GM23338 (cell line): ENCODE data around the gene DCP2. TPM values are rescaled to one million over a fixed set of nuclear protein-coding genes. Genes with fewer than 3 reads are reported as not detected.

Experiments used
- ATAC-seq: fragments of 200-7000 bp; cut with Tn5 transposase; 3 replicates; pipeline ENCODE4 v1.9.1; 2020
- DNase-seq: peaks from one replicate; pipeline ENCODE4 v3.0.0-alpha.2; 2015; ENCODE audit warnings: low spot score
- H2AFZ ChIP-seq: fragments of 200-600 bp; sonication (generic); 2 replicates; pipeline ENCODE4 v1.8.0; 2016; ENCODE audit warnings: antibody characterized with exemption, mild to moderate bottlenecking, moderate library complexity
- H3F3A ChIP-seq: fragments of 200-600 bp; sonication (generic); replicated peaks from 2 replicates; pipeline ENCODE4 v1.8.0; 2017; ENCODE audit warnings: antibody characterized with exemption, mixed run types, low read depth
- H3K27ac ChIP-seq: fragments of 200-600 bp; sonication (generic); 2 replicates; pipeline ENCODE4 v1.6.1; 2016; ENCODE audit warnings: low read depth
- H3K27me3 ChIP-seq: fragments of 200-600 bp; sonication (generic); 2 replicates; pipeline ENCODE4 v1.8.0; 2016; ENCODE audit warnings: mild to moderate bottlenecking, mixed run types, moderate library complexity; ENCODE audit not compliant: insufficient read depth
- H3K36me3 ChIP-seq: fragments of 200-600 bp; sonication (generic); 2 replicates; pipeline ENCODE4 v1.8.0; 2016; ENCODE audit warnings: mild to moderate bottlenecking; ENCODE audit not compliant: insufficient read depth
- H3K4me1 ChIP-seq: fragments of 200-600 bp; sonication (generic); 2 replicates; pipeline ENCODE4 v1.8.0; 2016; ENCODE audit warnings: mild to moderate bottlenecking, moderate library complexity; ENCODE audit not compliant: insufficient read depth
- H3K4me2 ChIP-seq: fragments of 200-600 bp; sonication (generic); 2 replicates; pipeline ENCODE4 v1.7.1; 2017; ENCODE audit warnings: mixed run types
- H3K4me3 ChIP-seq: fragments of 200-600 bp; sonication (generic); 2 replicates; pipeline ENCODE4 v1.6.1; 2016; ENCODE audit warnings: mixed run types
- H3K79me2 ChIP-seq: fragments of 200-600 bp; sonication (generic); replicated peaks from 2 replicates; pipeline ENCODE4 v1.8.0; 2017; ENCODE audit warnings: mild to moderate bottlenecking; ENCODE audit not compliant: insufficient read depth
- H3K9me2 ChIP-seq: fragments of 200-600 bp; sonication (generic); 2 replicates; pipeline ENCODE4 v1.8.0; 2017; ENCODE audit not compliant: insufficient read depth
- H4K20me1 ChIP-seq: fragments of 200-600 bp; sonication (generic); replicated peaks from 2 replicates; pipeline ENCODE4 v1.8.0; 2017; ENCODE audit warnings: mild to moderate bottlenecking; ENCODE audit not compliant: insufficient read depth
- H3K27ac Mint-ChIP-seq: 2 replicates; pipeline ENCODE4 v1.8.0; 2020; ENCODE audit warnings: inconsistent platforms, mild to moderate bottlenecking, moderate library complexity, mixed read lengths
- H3K27me3 Mint-ChIP-seq: 3 replicates; pipeline ENCODE4 v1.8.0; 2022; ENCODE audit warnings: low read depth, mild to moderate bottlenecking, moderate library complexity, mixed read lengths, inconsistent platforms; ENCODE audit not compliant: insufficient read depth, poor library complexity
- H3K36me3 Mint-ChIP-seq: 3 replicates; pipeline ENCODE4 v1.8.0; 2021; ENCODE audit warnings: low read depth, mild to moderate bottlenecking, inconsistent platforms, moderate library complexity, mixed read lengths
- H3K4me1 Mint-ChIP-seq: 3 replicates; pipeline ENCODE4 v1.8.0; 2020; ENCODE audit warnings: mild to moderate bottlenecking, inconsistent platforms, mixed read lengths
- H3K4me3 Mint-ChIP-seq: 3 replicates; pipeline ENCODE4 v1.8.0; 2021; ENCODE audit warnings: moderate library complexity, mild to moderate bottlenecking, inconsistent platforms, mixed read lengths
- H3K9me3 Mint-ChIP-seq: 3 replicates; pipeline ENCODE4 v1.8.0; 2020; ENCODE audit warnings: moderate library complexity, mild to moderate bottlenecking, inconsistent platforms, mixed read lengths
- CREB1 ChIP-seq: fragments of 250-450 bp; sonication (Bioruptor Pico); IDR thresholded peaks from 2 replicates; pipeline ENCODE4 v1.5.0; 2020; ENCODE audit warnings: low read depth, mild to moderate bottlenecking, moderate library complexity
- CTCF ChIP-seq, 2 experiments: fragments of 200-600 bp in 1 of 2; sonication (generic) in 1 of 2; conservative IDR thresholded peaks; 2 replicates each; pipeline versions ENCODE4 v1.5.1 to v1.6.1; 2016 to 2017; ENCODE audit warnings: antibody characterized with exemption in 2 of 2, low read depth in 2 of 2, mild to moderate bottlenecking in 2 of 2, moderate library complexity in 1 of 2
- ETS1 ChIP-seq: IDR thresholded peaks from 2 replicates; pipeline ENCODE4 v1.6.1; 2016; ENCODE audit warnings: antibody characterized with exemption
- EZH2 ChIP-seq: fragments of 200-600 bp; sonication (generic); IDR thresholded peaks from one replicate; pipeline ENCODE4 v1.8.0; 2017; ENCODE audit warnings: antibody characterized with exemption, mild to moderate bottlenecking, low read depth; ENCODE audit not compliant: unreplicated experiment
- EZH2phosphoT487 ChIP-seq: fragments of 200-600 bp; sonication (generic); IDR thresholded peaks from one replicate; pipeline ENCODE4 v1.8.1; 2018; ENCODE audit warnings: antibody characterized with exemption; ENCODE audit not compliant: unreplicated experiment
- NANOG ChIP-seq: IDR thresholded peaks from 2 replicates; pipeline ENCODE4 v1.6.1; 2016; ENCODE audit warnings: antibody characterized with exemption, borderline replicate concordance
- POLR2AphosphoS5 ChIP-seq: IDR thresholded peaks from 2 replicates; pipeline ENCODE4 v1.6.1; 2016; ENCODE audit warnings: antibody characterized with exemption, low read depth
- STAT1 ChIP-seq: IDR thresholded peaks from one replicate; pipeline ENCODE4 v1.6.1; 2016; ENCODE audit warnings: antibody characterized with exemption; ENCODE audit not compliant: unreplicated experiment
- ZNF114 ChIP-seq: fragments of 250-450 bp; sonication (Bioruptor Pico); IDR thresholded peaks from 2 replicates; pipeline ENCODE4 v1.5.0; 2020; ENCODE audit warnings: mild to moderate bottlenecking, moderate library complexity
- ZNF331 ChIP-seq: fragments of 250-450 bp; sonication (Bioruptor Pico); IDR thresholded peaks from 2 replicates; pipeline ENCODE4 v1.5.0; 2020; ENCODE audit warnings: low read depth, mild to moderate bottlenecking, moderate library complexity
- ZNF462 ChIP-seq: fragments of 250-450 bp; sonication (Bioruptor Pico); IDR thresholded peaks from 2 replicates; pipeline ENCODE4 v1.5.0; 2020; ENCODE audit warnings: mild to moderate bottlenecking, moderate library complexity
- polyA plus RNA-seq: library from polyadenylated mRNA; unstranded; fragments of >200 nt; fragmentation: Nextera tagmentation; extraction: Ambion mirVana; gene quantifications from 2 replicates; pipeline ENCODE4 v1.2.1, GENCODE V29; 2016
- total RNA-seq: library from RNA; depleted of rRNA; stranded (reverse); fragments of >200 nt; shearing (Covaris generic); gene quantifications from 2 replicates; pipeline ENCODE4 v1.2.3, GENCODE V29; 2014

The DCP2 gene
- total and polyA plus RNA-seq, 2 experiments from 2014 or later = 96.6 to 165 TPM

GRCh38 chr5:113061846-113062780 is 85.5 kb downstream of the DCP2 start (continued):
- TF ChIP-seq ZNF462 (CRISPR knock-in tag) = no peak
- TF ChIP-seq POLR2AphosphoS5 = no peak

GRCh38 chr5:113062869-113063508 is 86.4 kb downstream of the DCP2 start:
- no peaks in the 10 kb centered on the region for H3F3A ChIP-seq
- no peaks in the 10 kb centered on the region for H3K4me1 ChIP-seq
- no peak overlapping the region for H3K4me2 ChIP-seq
- no peaks in the 10 kb centered on the region for H4K20me1 ChIP-seq
- DNase-seq (no peak), ATAC-seq (no peak)
- Mint-ChIP-seq H3K27ac (no peak overlapping the region), H3K27me3 (peaks cover 10% of the 10 kb centered on the region), H3K4me1 (peaks cover 14% of the 10 kb centered on the region), H3K4me3 (no peak overlapping the region), H3K36me3 (peaks cover 24% of the 10 kb centered on the region), H3K9me3 (no peaks in the 10 kb centered on the region; the same call in 2 of the 3 replicates)
- no peak overlapping the region for H2AFZ ChIP-seq
- H3K79me2 ChIP-seq = no peaks in the 10 kb centered on the region
- no peaks in the 10 kb centered on the region for H3K9me2 ChIP-seq
- no peak for TF ChIP-seq STAT1
- no peak for TF ChIP-seq EZH2
- no peak for TF ChIP-seq ZNF331 (CRISPR knock-in tag)
- TF ChIP-seq EZH2phosphoT487 = no peak
- TF ChIP-seq POLR2AphosphoS5 = no peak
- TF ChIP-seq ETS1 = no peak
- TF ChIP-seq NANOG = no peak
- TF ChIP-seq ZNF114 (CRISPR knock-in tag) = no peak
- no peak for TF ChIP-seq CTCF (conservative IDR thresholded peaks at IDR 0.05; ENCODE audit: low read depth in 2 of 2)
- TF ChIP-seq CREB1 (CRISPR knock-in tag) = no peak
- H3K27me3 ChIP-seq = no peaks in the 10 kb centered on the region
- H3K27ac ChIP-seq = no peak overlapping the region
- no peaks in the 10 kb centered on the region for H3K36me3 ChIP-seq
- H3K4me3 ChIP-seq = no peak overlapping the region
